ENCODE data around the gene NTHL1.
A peak's percentile ranks its signal among the peaks of the same experiment; 100 is the strongest.

NTHL1 gene

GRCh38 chr16:2023092-2024031 is 24.3 kb downstream of the NTHL1 start (continued):
- TF ChIP-seq KLF9 (tag by site-specific recombination; IDR thresholded peaks at IDR 0.05; ENCODE audit: low read depth), result peak; percentile 96
- peak; percentile 51 for TF ChIP-seq ZIC2 (tag by site-specific recombination; IDR thresholded peaks at IDR 0.05)
- TF ChIP-seq ZNF610 (tag by site-specific recombination; IDR thresholded peaks at IDR 0.05; ENCODE audit: borderline replicate concordance), result peak; percentile 42; the same call in 1 of the 2 replicates
- TF ChIP-seq ZNF654 (tag by site-specific recombination; IDR thresholded peaks at IDR 0.05; ENCODE audit: low read depth), result peak; percentile 49
- no peak for TF ChIP-seq IKZF3 (tag by site-specific recombination; IDR thresholded peaks at IDR 0.05)
- no peak for TF ChIP-seq ZNF518A (tag by site-specific recombination; conservative IDR thresholded peaks at IDR 0.05; ENCODE audit: low read depth)
- TF ChIP-seq HOXC10 (CRISPR knock-in tag; IDR thresholded peaks at IDR 0.05), result no peak
- TF ChIP-seq ZFHX2 (tag by site-specific recombination; conservative IDR thresholded peaks at IDR 0.05), result no peak
- no peak for TF ChIP-seq ZNF169 (tag by site-specific recombination; IDR thresholded peaks at IDR 0.05)
- no peak for TF ChIP-seq ZNF366 (tag by site-specific recombination; conservative IDR thresholded peaks at IDR 0.05)
- no peak for TF ChIP-seq AEBP2 (tag by site-specific recombination; IDR thresholded peaks at IDR 0.05; ENCODE audit: borderline replicate concordance)

DNA sequence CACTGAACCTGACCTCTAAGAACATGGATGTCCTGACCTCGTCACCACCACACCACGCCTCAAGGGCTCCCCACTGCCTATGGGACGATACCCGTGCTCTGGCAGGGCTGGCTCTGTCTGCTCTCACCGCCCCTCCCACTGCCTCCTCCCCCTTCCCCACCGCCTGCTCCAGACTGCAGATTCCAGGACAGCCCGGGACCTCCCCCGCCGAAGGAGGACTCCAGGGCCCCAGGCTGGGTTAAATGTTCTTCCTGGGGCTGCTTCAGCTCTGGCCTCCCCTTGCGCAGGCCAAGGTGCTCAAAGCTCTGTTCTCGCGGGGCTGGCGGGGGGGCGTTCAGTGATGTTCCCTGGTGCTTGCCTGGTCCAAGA is 24.9 kb downstream of the NTHL1 start:
- POLR2A ChIA-PET, result interaction anchor here (0.6 to 3.2 kb wide), 8 partner anchors 11 to 246 kb away, joined by 5 to 18 read pairs (median 6); partner anchors contain the start of genes PGP and TRAF7
- no peak overlapping the region for H3K27ac ChIP-seq (ENCODE audit: extremely low read depth, low read depth, low read length)
- H3K4me1 ChIP-seq (ENCODE audit: control insufficient read depth, insufficient read depth, low read length), result peaks cover 3% of the 10 kb centered on the region; the same call in 1 of the 2 replicates
- H3K4me3 ChIP-seq (ENCODE audit: low read depth, low read length), result peak overlapping the region; percentile 13; the same call in 1 of the 2 replicates
- CTCF ChIA-PET, result interaction anchor here (0.6 to 3.9 kb wide), 17 partner anchors 10 to 185 kb away, joined by 3 to 35 read pairs (median 5); partner anchors contain the start of genes NTHL1, TRAF7 and TSC2
- no peaks in the 10 kb centered on the region for H3K36me3 ChIP-seq (ENCODE audit: control insufficient read depth in 2 of 2, insufficient read depth in 1 of 2, low read length in 2 of 2)
- no peaks in the 10 kb centered on the region for H3K9me3 ChIP-seq (ENCODE audit: control insufficient read depth, insufficient read depth, low read depth, low read length)
- TF ChIP-seq ZNF398 (tag by site-specific recombination; IDR thresholded peaks at IDR 0.05) (peak; percentile 81), FEZF1 (tag by site-specific recombination; IDR thresholded peaks at IDR 0.05) (no peak), GLIS2 (tag by site-specific recombination; IDR thresholded peaks at IDR 0.05) (peak; percentile 10; the same call in 1 of the 2 replicates), EGR2 (tag by site-specific recombination; IDR thresholded peaks at IDR 0.05; ENCODE audit: low read depth) (peak; percentile 56), ZNF600 (tag by site-specific recombination; IDR thresholded peaks at IDR 0.05) (peak; percentile 76), ZSCAN23 (tag by site-specific recombination; IDR thresholded peaks at IDR 0.05) (no peak), ZBTB20 (tag by site-specific recombination; IDR thresholded peaks at IDR 0.05) (peak; percentile 96), ZFHX2 (tag by site-specific recombination; conservative IDR thresholded peaks at IDR 0.05) (0 out of 2 replicates have a peak, but pooled peaks have one; percentile 10), ZNF341 (tag by site-specific recombination; IDR thresholded peaks at IDR 0.05; ENCODE audit: low read depth) (0 out of 2 replicates have a peak, but pooled peaks have one; percentile 44)
